HL-60/S4 treated with retinoic acid at 250 ng/mL for 4 days and 3 days (cell line): ENCODE results near the gene POFUT1.

Experiments used
- in situ Hi-C: fragments of 300-500 bp; cut with MboI; formaldehyde crosslinking; loops from 2 replicates; pipeline ENCODE4 v1.7.0; 2022; ENCODE audit warnings: low sequenced_read_pairs

The POFUT1 gene

GRCh38 chr20:32205843-32206759 is 1.6 kb upstream of the POFUT1 start:
- in situ Hi-C loops = no loop called here

GRCh38 chr20:32206760-32207625 is 687 bp upstream of the POFUT1 start:
- in situ Hi-C loops = no loop called here

- in situ Hi-C loops = no loop called here
Observed at GRCh38 chr20:32208499-32209154, 947 bp downstream of the POFUT1 start.

- in situ Hi-C loops = no loop called here
Observed at GRCh38 chr20:32209850-32210605, 2.3 kb downstream of the POFUT1 start.

GRCh38 chr20:32213870-32214269 is 6.2 kb downstream of the POFUT1 start:
- in situ Hi-C loops = no loop called here

GRCh38 chr20:32215147-32215546 is 7.5 kb downstream of the POFUT1 start:
- in situ Hi-C loops = no loop called here

GRCh38 chr20:32215729-32216128 is 8.0 kb downstream of the POFUT1 start:
- in situ Hi-C loops = no loop called here

- in situ Hi-C loops = no loop called here
Observed at GRCh38 chr20:32216179-32217142, 8.8 kb downstream of the POFUT1 start.

- in situ Hi-C loops = no loop called here
Observed at GRCh38 chr20:32218156-32218900, 10.6 kb downstream of the POFUT1 start.

- in situ Hi-C loops = no loop called here
Observed at GRCh38 chr20:32224463-32224862, 16.8 kb downstream of the POFUT1 start.

- in situ Hi-C loops = no loop called here
Observed at GRCh38 chr20:32226391-32226790, 18.7 kb downstream of the POFUT1 start.

- in situ Hi-C loops = no loop called here
Observed at GRCh38 chr20:32227306-32227705, 19.6 kb downstream of the POFUT1 start.

- in situ Hi-C loops = no loop called here
Observed at GRCh38 chr20:32227744-32228688, 20.3 kb downstream of the POFUT1 start.

GRCh38 chr20:32229251-32229747 is 21.6 kb downstream of the POFUT1 start:
- in situ Hi-C loops = no loop called here

- in situ Hi-C loops = no loop called here
Observed at GRCh38 chr20:32230707-32231106, 23.0 kb downstream of the POFUT1 start.

GRCh38 chr20:32231245-32231644 is 23.6 kb downstream of the POFUT1 start:
- in situ Hi-C loops = no loop called here

GRCh38 chr20:32231847-32232246 is 24.2 kb downstream of the POFUT1 start:
- in situ Hi-C loops = no loop called here
